Measurements from ENCODE around the gene AKAP13. TPM values are rescaled to one million over a fixed set of nuclear protein-coding genes. Genes with fewer than 3 reads are reported as not detected.

Gene AKAP13
- total RNA-seq, 4 donors from 2014 or later, result 332 to 362 (median 351) TPM

- H3K4me3 ChIP-seq, result no peak overlapping the region
- H3K4me1 ChIP-seq, result peaks cover 0 to 17% (median 2%) of the 10 kb centered on the region in 4 donors
- TF ChIP-seq CTCF (IDR thresholded peaks at IDR 0.05) (no peak), EP300 (IDR thresholded peaks at IDR 0.05) (no peak), POLR2A (IDR thresholded peaks at IDR 0.05) (no peak)
- WGBS, 2 donors, result 87 to 91% methylated on average over 8 of the region's 8 CpGs
- H3K27ac ChIP-seq, result peak overlapping the region in 1 of 4 donors; percentile 6
- DNase-seq (ENCODE audit: low spot score in 2 of 2), result no peak
- H3K27me3 ChIP-seq, result no peaks in the 10 kb centered on the region
- no peaks in the 10 kb centered on the region for H3K36me3 ChIP-seq
- no peaks in the 10 kb centered on the region for H3K9me3 ChIP-seq
These were observed 189.9 kb downstream of the AKAP13 start for GRCh38 chr15:85570336-85570735.

- H3K27me3 ChIP-seq, result no peaks in the 10 kb centered on the region
- no peaks in the 10 kb centered on the region for H3K9me3 ChIP-seq
- TF ChIP-seq EP300 (IDR thresholded peaks at IDR 0.05) (no peak), POLR2A (IDR thresholded peaks at IDR 0.05) (no peak), CTCF (IDR thresholded peaks at IDR 0.05) (no peak)
- H3K4me1 ChIP-seq, result peaks cover 0 to 24% (median 2%) of the 10 kb centered on the region in 4 donors
- WGBS, 2 donors, result 94 to 95% methylated on average over 1 of the region's 1 CpG
- no peak for DNase-seq (ENCODE audit: low spot score in 2 of 2)
- no peak overlapping the region for H3K27ac ChIP-seq
- peaks cover 0 to 4% (median 0%) of the 10 kb centered on the region in 3 donors for H3K36me3 ChIP-seq
- no peak overlapping the region for H3K4me3 ChIP-seq
These were observed 191.4 kb downstream of the AKAP13 start for GRCh38 chr15:85571780-85572179.

- no peak for DNase-seq (ENCODE audit: low spot score in 2 of 2)
- Histone ChIP-seq H3K27me3 (no peaks in the 10 kb centered on the region), H3K4me3 (no peak overlapping the region), H3K27ac (peak overlapping the region in 1 of 4 donors; percentile 52), H3K4me1 (peaks cover 0 to 39% (median 6%) of the 10 kb centered on the region in 4 donors), H3K36me3 (peaks cover 0 to 33% (median 0%) of the 10 kb centered on the region in 3 donors), H3K9me3 (no peaks in the 10 kb centered on the region)
- WGBS, 2 donors, result 69 to 72% methylated on average over 3 of the region's 3 CpGs
- TF ChIP-seq POLR2A (IDR thresholded peaks at IDR 0.05), result no peak
- TF ChIP-seq EP300 (IDR thresholded peaks at IDR 0.05), result no peak
- no peak for TF ChIP-seq CTCF (IDR thresholded peaks at IDR 0.05)
These were observed 196.0 kb downstream of the AKAP13 start for GRCh38 chr15:85576392-85576791.

- Histone ChIP-seq H3K4me3 (peak overlapping the region in 2 of 4 donors; percentile 8 to 22), H3K27me3 (no peaks in the 10 kb centered on the region), H3K27ac (peak overlapping the region; percentile 2 to 85 (median 80)), H3K4me1 (peaks cover 0 to 54% (median 22%) of the 10 kb centered on the region in 4 donors), H3K36me3 (peaks cover 0 to 39% (median 0%) of the 10 kb centered on the region in 3 donors), H3K9me3 (no peaks in the 10 kb centered on the region)
- TF ChIP-seq EP300 (IDR thresholded peaks at IDR 0.05), result peak in 1 of 2 donors; percentile 56
- TF ChIP-seq POLR2A (IDR thresholded peaks at IDR 0.05), result no peak
- DNase-seq (ENCODE audit: low spot score in 2 of 2), result peak in 1 of 2 donors; percentile 32
- 51 to 58% methylated on average over 9 of the region's 9 CpGs for WGBS, 2 donors
These were observed 198.7 kb downstream of the AKAP13 start for GRCh38 chr15:85578941-85579701.

GRCh38 chr15:85579957-85580694 is 199.7 kb downstream of the AKAP13 start:
- Histone ChIP-seq H3K36me3 (peaks cover 0 to 39% (median 0%) of the 10 kb centered on the region in 3 donors), H3K9me3 (no peaks in the 10 kb centered on the region), H3K4me3 (peak overlapping the region in 1 of 4 donors; percentile 24), H3K27ac (peak overlapping the region; percentile 2 to 85 (median 84)), H3K4me1 (peaks cover 0 to 62% (median 29%) of the 10 kb centered on the region in 4 donors), H3K27me3 (no peaks in the 10 kb centered on the region)
- TF ChIP-seq POLR2A (IDR thresholded peaks at IDR 0.05), result no peak
- peak in 1 of 2 donors; percentile 61 for TF ChIP-seq EP300 (IDR thresholded peaks at IDR 0.05)
- WGBS, 2 donors, result 73 to 77% methylated on average over 12 to 14 of the region's 14 CpGs
- DNase-seq (ENCODE audit: low spot score in 2 of 2), result peak in 1 of 2 donors; percentile 50
